ENCODE data around the gene C1QTNF4. TPM values are rescaled to one million over a fixed set of nuclear protein-coding genes. Genes with fewer than 3 reads are reported as not detected.

C1QTNF4 gene
- total and polyA plus RNA-seq, 9 of the 15 experiments (the other 6 are each of a cell fraction or from before 2014, with no cell fraction given), result not detected

DNA sequence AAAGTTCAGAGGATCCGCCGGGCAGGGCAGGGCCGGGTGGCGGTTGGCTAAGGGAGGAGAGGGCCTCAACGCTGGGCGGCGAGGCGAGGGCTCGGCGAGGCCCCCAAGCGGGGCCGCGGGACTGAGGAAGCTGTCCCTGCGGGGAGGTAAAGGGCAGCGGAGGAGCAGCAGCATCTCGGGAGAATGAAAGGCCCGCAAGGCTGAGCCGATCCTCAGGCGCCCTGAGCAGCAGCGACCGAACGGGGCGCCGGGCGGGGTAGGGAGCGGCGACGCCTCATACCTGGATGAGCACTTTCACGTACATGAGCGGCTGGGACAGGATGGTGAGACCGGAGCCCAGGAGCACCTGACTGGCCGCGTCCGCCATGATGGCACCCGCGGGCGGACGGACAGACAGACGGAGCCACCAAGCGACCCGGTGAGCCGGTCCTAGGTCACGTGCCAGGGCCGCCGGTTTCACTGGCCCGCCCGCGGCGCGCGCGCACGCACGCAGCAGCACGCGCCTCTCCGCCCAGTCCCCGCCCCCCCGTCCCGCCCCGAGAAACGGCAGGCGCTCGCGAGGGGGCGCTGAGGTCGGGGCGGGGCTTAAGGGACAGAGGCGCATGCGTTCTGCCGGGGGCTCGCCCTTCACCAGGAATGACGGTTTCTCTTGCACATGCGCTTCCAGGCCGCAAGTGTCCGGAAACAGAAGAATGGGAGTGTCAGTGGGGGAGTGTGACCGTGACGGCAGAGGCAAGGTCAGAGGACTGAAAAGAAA is 48.1 kb upstream of the C1QTNF4 start, which contains the start of gene MTCH2 (continued):
- TF ChIP-seq ZBTB26 (CRISPR knock-in tag; IDR thresholded peaks at IDR 0.05) (no peak), DLX4 (CRISPR knock-in tag; IDR thresholded peaks at IDR 0.05) (no peak), RCOR1 (IDR thresholded peaks at IDR 0.05; ENCODE audit: borderline replicate concordance in 1 of 2, low read depth in 2 of 2, low read length in 2 of 2) (no peak; a peak in 1 of 4 replicates), SIN3A (IDR thresholded peaks at IDR 0.05; ENCODE audit: borderline replicate concordance in 2 of 2, control insufficient read depth in 1 of 2, low read depth in 2 of 2, low read length in 2 of 2) (peak; percentile 56 to 92; a peak in 2 of 4 replicates), ZNF449 (CRISPR knock-in tag; IDR thresholded peaks at IDR 0.05) (no peak), MCM3 (IDR thresholded peaks at IDR 0.05) (no peak), PHF21A (IDR thresholded peaks at IDR 0.05; ENCODE audit: borderline replicate concordance, low read depth) (no peak), HDGF (IDR thresholded peaks at IDR 0.05) (no peak), ZKSCAN1 (IDR thresholded peaks at IDR 0.05; ENCODE audit: low read depth, low read length) (no peak), HDAC8 (tag; IDR thresholded peaks at IDR 0.05) (no peak; the same call in 1 of the 2 replicates), ZNF644 (tag; IDR thresholded peaks at IDR 0.05; ENCODE audit: low read depth) (no peak), FOXP4 (CRISPR knock-in tag; IDR thresholded peaks at IDR 0.05; ENCODE audit: borderline replicate concordance) (peak; percentile 37), CREB5 (CRISPR knock-in tag; IDR thresholded peaks at IDR 0.05) (no peak), OTX1 (CRISPR knock-in tag; IDR thresholded peaks at IDR 0.05) (no peak), TAF1 (IDR thresholded peaks at IDR 0.05; ENCODE audit: control insufficient read depth, extremely low read depth, insufficient read depth, low read length, severe bottlenecking) (peak; percentile 91), ZNF253 (CRISPR knock-in tag; conservative IDR thresholded peaks at IDR 0.05) (no peak)
- TF ChIP-seq, protein P1, sequence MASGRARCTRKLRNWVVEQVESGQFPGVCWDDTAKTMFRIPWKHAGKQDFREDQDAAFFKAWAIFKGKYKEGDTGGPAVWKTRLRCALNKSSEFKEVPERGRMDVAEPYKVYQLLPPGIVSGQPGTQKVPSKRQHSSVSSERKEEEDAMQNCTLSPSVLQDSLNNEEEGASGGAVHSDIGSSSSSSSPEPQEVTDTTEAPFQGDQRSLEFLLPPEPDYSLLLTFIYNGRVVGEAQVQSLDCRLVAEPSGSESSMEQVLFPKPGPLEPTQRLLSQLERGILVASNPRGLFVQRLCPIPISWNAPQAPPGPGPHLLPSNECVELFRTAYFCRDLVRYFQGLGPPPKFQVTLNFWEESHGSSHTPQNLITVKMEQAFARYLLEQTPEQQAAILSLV (tag; IDR thresholded peaks at IDR 0.05), result no peak

Measured in K562 (cell line).